CD4-positive, alpha-beta T cell treated with Interleukin-12 subunit alpha and Interleukin-12 subunit beta, for 1 hour (primary cell): ENCODE data around the gene IQSEC1.

Source experiments
- DNase-seq: peaks from one replicate; pipeline ENCODE4 v3.0.0-alpha.2; 2020

The IQSEC1 gene

GRCh38 chr3:13073326-13074005 is at the start of gene IQSEC1:
IQSEC1 (minus strand) TSS chr3:13073429; CDS start chr3:13073014, 415 bp downstream.
- peak; percentile 81 for DNase-seq

DNA sequence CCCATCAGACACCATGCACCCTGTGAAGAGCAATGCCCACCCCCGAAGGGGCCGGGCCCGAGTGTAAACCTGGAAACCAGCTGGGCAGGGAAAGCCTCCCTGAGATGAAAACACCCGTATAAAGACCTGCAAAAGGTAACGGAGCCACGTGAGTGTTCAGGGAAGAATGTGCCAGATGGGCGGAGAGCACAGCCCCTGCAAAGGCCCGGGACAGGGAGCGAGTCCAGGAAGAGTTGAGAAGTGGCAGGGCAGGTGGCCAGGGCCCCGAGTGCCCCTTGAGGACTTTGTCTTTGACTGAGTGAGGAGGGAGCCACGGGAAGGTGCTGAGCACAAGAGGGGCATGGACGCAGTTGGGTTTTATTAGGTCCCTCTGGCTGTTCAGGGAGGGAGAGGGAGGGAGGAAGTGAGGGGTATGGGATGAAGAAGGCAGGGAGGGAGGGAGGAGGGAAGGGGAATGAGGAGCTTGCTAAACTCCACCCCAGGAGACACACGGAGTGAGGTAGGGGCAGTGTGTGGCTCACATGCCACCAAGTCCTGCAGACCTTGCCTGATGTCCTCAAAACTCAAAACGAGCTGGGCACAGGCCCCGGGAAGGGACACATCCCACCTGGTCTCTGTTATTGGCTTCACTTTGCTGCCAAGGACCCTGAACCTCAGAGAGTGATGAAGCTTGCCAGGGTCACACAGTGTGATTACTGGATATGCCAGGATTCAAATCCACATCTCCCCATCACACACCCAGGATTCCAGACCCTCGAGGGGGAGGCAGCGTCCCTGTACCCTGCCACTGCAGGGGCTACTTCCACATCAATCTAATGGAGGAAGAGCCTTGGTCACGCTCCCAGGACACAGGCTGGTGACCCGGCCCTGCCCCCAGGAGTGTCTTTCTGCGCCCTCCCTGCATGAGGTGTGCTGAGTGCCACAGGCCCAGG is 49.1 kb upstream of the IQSEC1 start:
- no peak for DNase-seq

DNA sequence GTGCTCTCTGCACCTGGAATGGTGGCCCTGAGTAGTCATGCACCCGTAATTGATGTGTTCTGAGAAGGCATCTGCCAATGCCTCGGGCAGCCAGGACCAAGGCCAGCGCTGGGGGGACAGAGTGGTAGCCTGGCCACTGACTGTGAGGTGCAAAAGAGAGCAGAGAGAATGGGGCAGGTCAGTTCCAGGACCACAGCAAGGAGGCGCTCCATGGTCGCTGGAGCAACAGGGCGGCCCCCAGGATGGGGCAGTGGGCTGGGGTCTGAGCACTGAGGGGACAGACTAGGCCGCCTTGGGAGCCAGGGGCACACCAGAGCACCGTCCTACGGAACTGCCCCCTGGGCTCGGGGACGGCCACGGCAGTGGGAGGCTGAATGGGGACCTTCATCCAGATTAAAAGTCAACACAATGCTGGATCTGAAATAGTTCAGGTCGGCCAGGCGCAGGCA is 48.3 kb upstream of the IQSEC1 start:
- no peak for DNase-seq

DNA sequence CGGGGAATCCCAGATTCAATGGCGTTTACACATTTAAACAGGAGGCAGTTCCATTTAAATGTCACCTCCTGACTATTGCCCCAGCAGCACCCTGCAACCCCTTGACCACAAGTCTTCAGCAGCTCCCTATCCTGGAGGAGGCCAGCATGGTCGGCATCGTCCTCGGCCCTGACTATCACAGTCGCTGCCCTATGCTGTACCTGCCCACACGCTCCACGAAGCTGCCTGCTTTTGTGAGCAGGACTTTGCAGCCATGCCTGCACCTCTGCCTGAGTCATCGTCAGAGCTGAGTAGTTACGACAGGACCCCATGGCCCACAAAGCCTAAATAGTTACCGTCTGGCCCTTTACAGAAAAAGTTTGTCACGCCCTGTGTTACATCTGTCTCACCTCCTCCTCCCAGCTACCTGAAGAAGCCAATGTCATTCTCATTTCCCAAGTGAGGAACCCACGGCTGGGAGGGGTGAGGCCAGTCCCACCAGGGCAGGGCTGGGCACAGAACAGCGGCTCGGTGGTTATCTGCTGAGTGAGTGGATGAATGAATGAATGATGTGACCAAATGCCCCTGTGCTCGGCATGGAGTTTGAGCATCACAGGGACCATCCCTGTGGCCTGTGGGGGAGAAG is 47.8 kb upstream of the IQSEC1 start:
- DNase-seq: no peak

- DNase-seq: no peak
Observed at GRCh38 chr3:13120289-13120927, 47.2 kb upstream of the IQSEC1 start.

DNA sequence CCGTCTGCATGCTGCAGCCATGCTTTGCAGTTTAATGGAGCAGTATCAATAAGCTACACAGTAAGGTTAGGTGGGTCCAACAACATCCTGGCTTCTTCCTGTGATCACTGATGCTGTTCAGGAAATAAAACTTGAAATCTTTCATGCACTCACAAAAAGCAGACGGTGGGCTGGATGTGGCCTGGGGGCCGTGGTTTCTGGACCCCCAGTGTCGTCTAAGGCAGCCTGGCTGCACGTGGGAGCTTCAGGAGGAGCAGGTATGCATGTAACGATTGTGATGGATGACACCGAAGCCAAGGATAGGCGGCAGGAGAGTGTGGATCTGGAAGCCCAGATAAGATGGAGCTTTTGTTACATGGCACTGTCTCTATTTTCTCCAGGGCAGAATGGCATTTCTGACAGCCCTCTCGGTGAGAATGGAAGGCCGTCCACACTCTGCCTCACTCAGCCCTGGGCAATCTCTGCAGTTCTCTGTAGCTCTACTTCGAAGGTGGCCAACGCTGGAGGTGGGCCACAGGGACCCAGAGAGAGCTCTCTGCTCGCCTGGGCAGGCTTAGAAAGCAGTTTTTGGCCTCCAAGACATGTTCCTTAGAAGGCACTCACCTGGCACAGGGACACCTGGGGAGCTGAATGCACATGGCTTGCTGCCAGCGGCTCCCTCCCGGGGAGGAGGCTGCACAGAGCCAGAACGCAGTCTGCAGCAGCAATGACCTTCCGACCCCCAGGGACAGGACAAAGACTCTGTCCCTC is 46.4 kb upstream of the IQSEC1 start:
- no peak for DNase-seq

GRCh38 chr3:13116426-13116825 is 43.2 kb upstream of the IQSEC1 start:
- DNase-seq: no peak

DNA sequence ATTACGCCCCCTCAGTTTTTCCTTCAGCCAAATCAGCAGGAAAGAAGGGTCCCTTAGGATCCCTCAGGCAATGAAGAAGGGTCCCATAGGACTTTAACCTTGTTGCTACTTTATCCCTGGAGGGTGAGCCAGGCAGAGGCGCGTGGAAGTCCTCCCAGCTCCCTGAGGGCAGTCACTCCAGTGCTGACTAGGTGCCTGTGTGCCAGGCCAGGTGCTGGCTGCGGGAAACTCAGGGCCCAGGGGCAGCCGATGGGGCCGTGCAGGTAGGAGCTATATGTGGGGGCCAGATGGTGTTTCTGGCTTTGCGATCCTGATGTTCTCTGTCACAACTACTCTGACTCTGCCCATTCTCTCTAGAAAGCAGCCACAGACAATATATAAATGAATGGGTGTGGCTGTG is 42.8 kb upstream of the IQSEC1 start:
- DNase-seq: no peak

- no peak for DNase-seq
Observed at GRCh38 chr3:13115576-13115910, 42.3 kb upstream of the IQSEC1 start.

- DNase-seq: no peak
Observed at GRCh38 chr3:13114811-13115575, 41.8 kb upstream of the IQSEC1 start.

- no peak for DNase-seq
Observed at GRCh38 chr3:13113346-13114330, 40.4 kb upstream of the IQSEC1 start.

GRCh38 chr3:13112521-13113345 is 39.5 kb upstream of the IQSEC1 start:
- DNase-seq: no peak

DNA sequence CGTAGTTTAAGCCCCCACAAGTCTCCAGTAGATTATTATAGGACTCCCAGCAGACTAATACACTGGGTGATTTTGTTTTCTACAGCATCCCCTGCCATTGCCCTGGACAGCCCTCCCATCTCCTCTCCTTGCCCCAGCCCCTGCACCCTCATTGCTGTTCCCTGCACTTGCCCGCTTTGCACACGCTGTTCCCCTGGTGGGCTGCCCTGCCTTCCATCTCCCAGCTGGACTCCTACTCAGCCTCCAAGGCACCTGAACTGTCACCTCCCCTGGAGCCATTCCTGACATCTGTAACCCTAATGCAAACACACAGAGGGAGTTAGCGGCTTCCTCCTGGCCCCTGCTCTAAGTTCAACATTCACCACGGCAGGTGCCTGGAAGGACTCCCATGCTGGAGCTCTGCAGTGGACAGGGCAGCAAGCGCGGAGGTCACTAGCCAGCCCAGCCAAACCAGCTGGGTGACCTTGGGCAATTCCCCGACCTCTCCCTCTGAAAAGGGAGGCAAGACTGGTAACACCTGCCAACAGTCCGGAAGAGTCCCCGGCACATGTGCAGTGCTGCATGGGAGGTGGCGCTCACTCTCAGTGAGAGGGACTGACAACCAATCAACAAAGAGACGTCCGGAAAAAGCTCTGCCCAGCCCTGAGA is 38.8 kb upstream of the IQSEC1 start:
- no peak for DNase-seq

GRCh38 chr3:13111173-13111872 is 38.1 kb upstream of the IQSEC1 start:
- DNase-seq: no peak

- DNase-seq: peak; percentile 28
Observed at GRCh38 chr3:13110678-13111116, 37.5 kb upstream of the IQSEC1 start.

GRCh38 chr3:13109516-13109915 is 36.3 kb upstream of the IQSEC1 start:
- no peak for DNase-seq

DNA sequence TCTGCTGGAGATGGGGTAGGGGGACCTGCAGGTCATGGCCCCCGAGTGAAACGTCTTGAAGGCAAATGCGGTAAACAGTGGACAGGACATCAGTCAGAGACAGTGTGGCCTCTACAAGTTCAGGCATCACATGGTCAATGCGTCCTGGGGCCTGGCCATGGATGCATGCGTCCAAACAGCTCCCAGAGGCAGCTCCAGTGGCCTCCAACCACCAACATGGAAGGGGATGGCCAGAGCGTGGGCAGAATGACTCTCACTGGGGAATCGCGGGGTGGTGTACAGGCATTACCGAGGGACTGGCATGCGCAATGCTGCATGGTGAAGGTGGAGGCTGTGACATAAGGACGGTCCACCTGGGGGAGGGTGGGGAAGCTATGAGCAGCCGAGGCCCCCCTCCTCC is 35.6 kb upstream of the IQSEC1 start:
- DNase-seq: no peak

- DNase-seq: no peak
Observed at GRCh38 chr3:13107661-13108060, 34.4 kb upstream of the IQSEC1 start.
